Neural cell (in vitro differentiated cells): ENCODE data around the gene GRK7. TPM values are rescaled to one million over a fixed set of nuclear protein-coding genes. Genes with fewer than 3 reads are reported as not detected.
A peak's percentile ranks its signal among the peaks of the same experiment; 100 is the strongest.

ENCODE experiments used
- H2AFZ ChIP-seq: fragments of 200-600, 300-800 bp; sonication (generic), shearing (Covaris generic); 2 replicates; pipeline ENCODE4 v1.6.0; 2014; ENCODE audit warnings: low read depth, mild to moderate bottlenecking, antibody characterized with exemption, low read length, moderate library complexity
- H3F3A ChIP-seq: fragments of 200-600 bp; shearing (Covaris generic); 2 replicates; pipeline ENCODE4 v1.6.1; 2016; ENCODE audit warnings: mild to moderate bottlenecking, moderate library complexity, mixed read lengths, antibody characterized with exemption, low read length; ENCODE audit not compliant: insufficient read depth, poor library complexity, severe bottlenecking
- H3K27ac ChIP-seq: fragments of 200-600, 300-800 bp; sonication (generic), shearing (Covaris generic); 2 replicates; pipeline ENCODE4 v1.5.1; 2014; ENCODE audit warnings: mild to moderate bottlenecking, low read length, moderate library complexity
- H3K27me3 ChIP-seq: fragments of 300-800, 200-600 bp; sonication (generic), shearing (Covaris generic); 2 replicates; pipeline ENCODE4 v1.6.0; 2014; ENCODE audit warnings: mild to moderate bottlenecking, low read depth, low read length, moderate library complexity; ENCODE audit not compliant: insufficient read depth
- H3K36me3 ChIP-seq: fragments of 300-800, 200-600 bp; sonication (generic), shearing (Covaris generic); 2 replicates; pipeline ENCODE4 v1.5.1; 2014; ENCODE audit warnings: mild to moderate bottlenecking, antibody characterized with exemption, low read length, moderate library complexity; ENCODE audit not compliant: insufficient read depth
- H3K4me2 ChIP-seq: fragments of 300-800, 200-600 bp; sonication (generic), shearing (Covaris generic); 2 replicates; pipeline ENCODE4 v1.6.0; 2014; ENCODE audit warnings: mild to moderate bottlenecking, low read length
- H3K4me3 ChIP-seq: fragments of 300-800, 200-600 bp; sonication (generic), shearing (Covaris generic); 2 replicates; pipeline ENCODE4 v1.5.1; 2014; ENCODE audit warnings: mild to moderate bottlenecking, low read length, moderate library complexity
- H3K79me2 ChIP-seq: fragments of 200-600 bp; shearing (Covaris generic); replicated peaks from 2 replicates; pipeline ENCODE4 v1.6.0; 2014; ENCODE audit warnings: mild to moderate bottlenecking, low read length, moderate library complexity; ENCODE audit not compliant: insufficient read depth
- H3K9ac ChIP-seq: fragments of 300-800, 200-600 bp; sonication (generic), shearing (Covaris generic); 2 replicates; pipeline ENCODE4 v1.6.1; 2016; ENCODE audit warnings: mild to moderate bottlenecking, low read length, mixed read lengths
- H3K9me2 ChIP-seq: fragments of 200-600 bp; shearing (Covaris generic); 2 replicates; pipeline ENCODE4 v1.6.1; 2016; ENCODE audit warnings: mild to moderate bottlenecking, low read length, mixed read lengths; ENCODE audit not compliant: insufficient read depth
- H3K9me3 ChIP-seq: fragments of 200-600, 300-800 bp; sonication (generic), shearing (Covaris generic); 2 replicates; pipeline ENCODE4 v1.6.1; 2016; ENCODE audit warnings: mild to moderate bottlenecking, mixed run types, low read length, moderate library complexity, mixed read lengths
- H4K20me1 ChIP-seq: fragments of 200-600 bp; shearing (Covaris generic); 2 replicates; pipeline ENCODE4 v1.6.1; 2016; ENCODE audit warnings: mild to moderate bottlenecking, mixed run types; ENCODE audit not compliant: insufficient read depth
- CTCF ChIP-seq: fragments of 450-650 bp; IDR thresholded peaks from 2 replicates; pipeline ENCODE4 v1.5.1; 2014; ENCODE audit warnings: antibody characterized with exemption, mild to moderate bottlenecking, moderate library complexity; ENCODE audit not compliant: poor library complexity, severe bottlenecking
- EP300 ChIP-seq: fragments of 450-650 bp; conservative IDR thresholded peaks from 2 replicates; pipeline ENCODE4 v1.6.1; 2014; ENCODE audit warnings: antibody characterized with exemption, mild to moderate bottlenecking, moderate library complexity; ENCODE audit not compliant: poor library complexity, severe bottlenecking
- EZH2 ChIP-seq: fragments of 200-600, 300-800 bp; shearing (Covaris generic), sonication (generic); IDR thresholded peaks from 2 replicates; pipeline ENCODE4 v1.6.1; 2014; ENCODE audit warnings: antibody characterized with exemption, low read length, borderline replicate concordance, mild to moderate bottlenecking; ENCODE audit not compliant: insufficient read depth, poor library complexity, severe bottlenecking
- MXI1 ChIP-seq: fragments of 450-650 bp; conservative IDR thresholded peaks from 2 replicates; pipeline ENCODE4 v1.6.1; 2014; ENCODE audit warnings: antibody characterized with exemption, mild to moderate bottlenecking; ENCODE audit not compliant: poor library complexity, severe bottlenecking
- POLR2AphosphoS5 ChIP-seq: IDR thresholded peaks from 2 replicates; pipeline ENCODE4 v1.6.1; 2012
- RAD21 ChIP-seq: fragments of 450-650 bp; conservative IDR thresholded peaks from 2 replicates; pipeline ENCODE4 v1.6.1; 2014; ENCODE audit warnings: antibody characterized with exemption, mild to moderate bottlenecking, moderate library complexity
- REST ChIP-seq: IDR thresholded peaks from 2 replicates; pipeline ENCODE4 v1.6.1; 2012; ENCODE audit warnings: borderline replicate concordance
- SMC3 ChIP-seq: fragments of 450-650 bp; conservative IDR thresholded peaks from 2 replicates; pipeline ENCODE4 v1.6.1; 2014; ENCODE audit warnings: antibody characterized with exemption, mild to moderate bottlenecking, moderate library complexity; ENCODE audit not compliant: poor library complexity
- TAF1 ChIP-seq: IDR thresholded peaks from 2 replicates; pipeline ENCODE4 v1.6.1; 2012; ENCODE audit warnings: low read depth
- polyA plus RNA-seq: library from polyadenylated mRNA; depleted of rRNA; stranded (reverse); fragments of >200 nt; gene quantifications from 2 replicates; pipeline ENCODE4 v1.2.3, GENCODE V29; 2014

The GRK7 gene
- polyA plus RNA-seq, 1 donor from 2014 or later, result not detected

- Histone ChIP-seq H3F3A (no peaks in the 10 kb centered on the region), H3K9ac (no peak overlapping the region), H3K9me2 (no peaks in the 10 kb centered on the region), H4K20me1 (no peaks in the 10 kb centered on the region), H2AFZ (no peak overlapping the region), H3K36me3 (no peaks in the 10 kb centered on the region), H3K79me2 (peaks cover 33% of the 10 kb centered on the region), H3K9me3 (no peaks in the 10 kb centered on the region), H3K27ac (no peak overlapping the region), H3K4me2 (no peak overlapping the region), H3K27me3 (no peaks in the 10 kb centered on the region), H3K4me3 (no peak overlapping the region)
- TF ChIP-seq MXI1 (no peak), EZH2 (no peak), RAD21 (no peak), POLR2AphosphoS5 (no peak), EP300 (no peak), REST (no peak), TAF1 (no peak), SMC3 (no peak), CTCF (no peak)
Measured at GRCh38 chr3:141737093-141737492, 26.1 kb upstream of the GRK7 start.

DNA sequence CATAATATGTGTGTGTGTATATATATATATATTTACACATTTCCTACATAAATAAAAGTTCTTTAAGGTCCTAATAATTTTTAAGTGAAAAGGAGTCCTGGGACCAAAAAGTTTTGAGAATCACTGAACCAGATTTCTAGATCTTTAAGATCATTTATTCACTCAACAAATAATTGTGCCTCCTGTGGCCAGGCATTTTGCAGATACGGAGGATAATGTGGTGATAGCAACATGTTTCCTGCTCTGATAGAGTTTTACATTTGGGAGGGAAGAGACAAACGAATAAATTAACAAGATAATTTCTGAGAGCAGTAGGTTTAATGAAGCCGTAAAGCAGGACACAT is 25.6 kb upstream of the GRK7 start:
- Histone ChIP-seq H3K9ac (peak overlapping the region; percentile 69), H3K9me3 (no peaks in the 10 kb centered on the region), H3K27me3 (no peaks in the 10 kb centered on the region), H3K36me3 (no peaks in the 10 kb centered on the region), H3K27ac (peak overlapping the region; percentile 90), H3K4me2 (peak overlapping the region; percentile 78), H3F3A (no peaks in the 10 kb centered on the region), H3K79me2 (peaks cover 36% of the 10 kb centered on the region), H2AFZ (peak overlapping the region; percentile 83), H4K20me1 (no peaks in the 10 kb centered on the region), H3K9me2 (no peaks in the 10 kb centered on the region), H3K4me3 (peak overlapping the region; percentile 98)
- TF ChIP-seq POLR2AphosphoS5, result no peak
- TF ChIP-seq TAF1, result no peak
- TF ChIP-seq RAD21, result no peak
- TF ChIP-seq REST, result no peak
- TF ChIP-seq MXI1, result no peak
- TF ChIP-seq SMC3, result no peak
- no peak for TF ChIP-seq CTCF
- TF ChIP-seq EP300, result no peak
- no peak for TF ChIP-seq EZH2
